CD4-positive, alpha-beta T cell treated with Interferon alpha-2 for 1 hour (primary cell): ENCODE measurements around the gene COQ4.

Source experiments
- DNase-seq, 2 donors: peaks; one replicate each; pipeline ENCODE4 v3.0.0-alpha.2; 2020 to 2022

The COQ4 gene

GRCh38 chr9:128382261-128382660, 59.6 kb downstream of the COQ4 start:
- no peak for DNase-seq

- no peak for DNase-seq
Measured at GRCh38 chr9:128383007-128383753, 60.5 kb downstream of the COQ4 start.
